K562 (cell line): ENCODE measurements around the gene SPATA32. TPM values are rescaled to one million over a fixed set of nuclear protein-coding genes. Genes with fewer than 3 reads are reported as not detected.
A peak's percentile ranks its signal among the peaks of the same experiment; 100 is the strongest.

Experiments used
- ATAC-seq: fragments of 200-7000 bp; cut with Tn5 transposase; 3 replicates; pipeline ENCODE4 v1.9.1; 2020; ENCODE audit warnings: moderate library complexity
- BruUV-seq: library from RNA; stranded (reverse); fragments of 400-500 nt; replicated peaks from 2 replicates; lab custom pipeline; 2021; lab: Mats Ljungman, UMichigan
- CTCF ChIA-PET: fragments of 300-600 bp; formaldehyde crosslinking; extraction: SDS; loops from one replicate; lab custom pipeline; 2021; ENCODE audit warnings: low intra/inter-chr PET ratio; lab: Yijun Ruan, JAX
- POLR2A ChIA-PET: fragments of 300-600, 350-650 bp; sonication (Branson Sonifier 250); formaldehyde crosslinking; extraction: SDS; loops from one replicate; lab custom pipeline; 2021; ENCODE audit warnings: antibody characterized with exemption, inconsistent platforms; lab: Yijun Ruan, JAX
- DNase-seq, 4 experiments: peaks; one replicate each; pipeline versions ENCODE4 v3.0.0 to v3.0.0-alpha.2; 2011 to 2018; ENCODE audit warnings: low spot score in 3 of 4, mixed read lengths in 3 of 4; ENCODE audit errors: extremely low read depth in 1 of 4
- FAIRE-seq: peaks from 2 replicates; lab custom pipeline; 2011; peaks lifted over from hg19 to GRCh38; lab: Jason Lieb, UNC
- H2AFZ ChIP-seq: 2 replicates; pipeline ENCODE4 v1.6.0; 2011; ENCODE audit warnings: low read depth, low read length, control low read depth, inconsistent platforms
- H3K27ac ChIP-seq: fragments of 200-600 bp; 3 replicates; pipeline ENCODE4 v1.8.0; 2011; ENCODE audit warnings: low read depth, mild to moderate bottlenecking, control low read depth, inconsistent platforms, low read length, moderate library complexity, mixed read lengths; ENCODE audit errors: extremely low read depth
- H3K27me3 ChIP-seq, 2 experiments: fragments of 300-600 bp in 1 of 2; 2 replicates in 1 of 2; 3 replicates in 1 of 2; pipeline versions ENCODE4 v1.6.0 to v1.8.0; 2011; ENCODE audit warnings: inconsistent platforms in 2 of 2, low read length in 2 of 2, mild to moderate bottlenecking in 1 of 2, mixed read lengths in 1 of 2, moderate library complexity in 1 of 2; ENCODE audit not compliant: control insufficient read depth in 2 of 2, insufficient read depth in 2 of 2
- H3K36me3 ChIP-seq: fragments of 300-600 bp; 3 replicates; pipeline ENCODE4 v1.8.0; 2011; ENCODE audit warnings: mild to moderate bottlenecking, low read length, inconsistent platforms; ENCODE audit not compliant: control insufficient read depth, insufficient read depth
- H3K4me1 ChIP-seq, 2 experiments: fragments of 200-600 bp in 1 of 2; replicated peaks in 1 of 2; 2 replicates in 1 of 2; 3 replicates in 1 of 2; pipeline versions ENCODE4 v1.5.1 to v1.8.0; 2011; ENCODE audit warnings: inconsistent platforms in 2 of 2, low read length in 2 of 2, mild to moderate bottlenecking in 1 of 2, mixed read lengths in 1 of 2, moderate library complexity in 1 of 2; ENCODE audit not compliant: control insufficient read depth in 2 of 2, insufficient read depth in 2 of 2
- H3K4me2 ChIP-seq: 2 replicates; pipeline ENCODE4 v1.6.1; 2011; ENCODE audit warnings: low read length, control low read depth, inconsistent platforms, mixed read lengths; ENCODE audit not compliant: insufficient read depth
- H3K4me3 ChIP-seq: fragments of 200-600 bp; sonication (generic), shearing (Covaris generic); 2 replicates; pipeline ENCODE4 v1.5.1; 2016; ENCODE audit warnings: control low read depth, inconsistent platforms
- H3K79me2 ChIP-seq: fragments of 200-600 bp; 3 replicates; pipeline ENCODE4 v1.8.0; 2011; ENCODE audit warnings: low read length, inconsistent platforms; ENCODE audit not compliant: control insufficient read depth, insufficient read depth
- H3K9ac ChIP-seq, 2 experiments: 2 replicates each; pipeline versions ENCODE4 v1.6.0 to v1.6.1; 2011; ENCODE audit warnings: low read depth in 2 of 2, low read length in 2 of 2, control low read depth in 1 of 2, inconsistent platforms in 1 of 2, mild to moderate bottlenecking in 1 of 2, mixed read lengths in 1 of 2; ENCODE audit not compliant: insufficient read depth in 1 of 2
- H3K9me1 ChIP-seq: one replicate; pipeline ENCODE4 v1.6.0; 2011; ENCODE audit warnings: inconsistent platforms, mild to moderate bottlenecking, low read length, moderate library complexity; ENCODE audit not compliant: control insufficient read depth, insufficient read depth
- H3K9me3 ChIP-seq: replicated peaks from 2 replicates; pipeline ENCODE4 v1.5.1; 2011; ENCODE audit warnings: low read depth, low read length, inconsistent platforms; ENCODE audit not compliant: control insufficient read depth, insufficient read depth
- H4K20me1 ChIP-seq: replicated peaks from 2 replicates; pipeline ENCODE4 v1.6.1; 2011; ENCODE audit warnings: low read length, inconsistent platforms, mixed read lengths; ENCODE audit not compliant: control insufficient read depth, insufficient read depth
- BRCA1 ChIP-seq, 2 experiments: fragments of 450-650 bp in 1 of 2; sonication (generic) in 1 of 2; formaldehyde crosslinking in 1 of 2; IDR thresholded peaks; 2 replicates each; pipeline versions ENCODE4 v1.5.0 to v1.6.1; 2017 to 2020; ENCODE audit warnings: mild to moderate bottlenecking in 1 of 2, missing genetic modification reagents in 1 of 2
- HLTF ChIP-seq: fragments of 450-650 bp; IDR thresholded peaks from 2 replicates; pipeline ENCODE4 v1.6.1; 2016
- HNRNPUL1 ChIP-seq: fragments of 200-400 bp; formaldehyde crosslinking; IDR thresholded peaks from 2 replicates; pipeline ENCODE4 v1.6.1; 2017; ENCODE audit warnings: low read length
- POLR2G ChIP-seq: fragments of 200-400 bp; formaldehyde crosslinking; IDR thresholded peaks from 2 replicates; pipeline ENCODE4 v1.6.1; 2017; ENCODE audit warnings: low read depth, mild to moderate bottlenecking, antibody characterized with exemption, low read length, moderate library complexity
- PTRF ChIP-seq: fragments of 450-650 bp; IDR thresholded peaks from 2 replicates; pipeline ENCODE4 v1.6.1; 2016; ENCODE audit warnings: mild to moderate bottlenecking, missing genetic modification characterization, missing compliant biosample characterization
- SMARCA4 ChIP-seq: fragments of 450-650 bp; IDR thresholded peaks from 2 replicates; pipeline ENCODE4 v1.6.1; 2016
- SP2 ChIP-seq: IDR thresholded peaks from 2 replicates; pipeline ENCODE4 v1.6.1; 2011; ENCODE audit warnings: mild to moderate bottlenecking, low read depth, low read length, moderate library complexity; ENCODE audit not compliant: poor library complexity, severe bottlenecking; ENCODE audit errors: extremely low read depth
- TAF15 ChIP-seq: fragments of 200-400 bp; formaldehyde crosslinking; IDR thresholded peaks from 2 replicates; pipeline ENCODE4 v1.6.1; 2017; ENCODE audit warnings: mild to moderate bottlenecking, low read depth, low read length, moderate library complexity
- TCFL5 ChIP-seq: fragments of 250-450 bp; sonication (Bioruptor Pico); conservative IDR thresholded peaks from 2 replicates; pipeline ENCODE4 v1.6.1; 2021; ENCODE audit warnings: mild to moderate bottlenecking, moderate library complexity, matching md5 sums
- TEAD2 ChIP-seq: fragments of 450-650 bp; IDR thresholded peaks from 2 replicates; pipeline ENCODE4 v1.6.1; 2016; ENCODE audit warnings: missing genetic modification characterization, control low read depth, missing compliant biosample characterization
- ZNF232 ChIP-seq: sonication (generic); formaldehyde crosslinking; IDR thresholded peaks from 2 replicates; pipeline ENCODE4 v1.8.0; 2022; ENCODE audit warnings: mild to moderate bottlenecking, missing genetic modification reagents
- ZNF3 ChIP-seq: fragments of 250-450 bp; sonication (Bioruptor Pico); IDR thresholded peaks from 2 replicates; pipeline ENCODE4 v1.5.0; 2021; ENCODE audit warnings: mild to moderate bottlenecking, moderate library complexity
- WGBS: fragments of 100-300 bp; shearing (Covaris generic); methylation state at CpG from one replicate; pipeline ENCODE4 v1.1.6; 2016; ENCODE audit warnings: low coverage, mixed read lengths; ENCODE audit not compliant: insufficient coverage; ENCODE audit errors: missing lambda C conversion rate; 5-methylcytosine and 5-hydroxymethylcytosine counted together
- in situ Hi-C: fragments of 300-500 bp; cut with MboI; formaldehyde crosslinking; loops from 4 replicates; pipeline ENCODE4 v1.15.0; 2018; ENCODE audit warnings: inconsistent platforms, mixed read lengths
- intact Hi-C: fragments of 100-400 bp; cut with micrococcal nuclease; formaldehyde crosslinking; loops from 2 replicates; pipeline ENCODE4 v1.14.2; 2022
- polyA plus RNA-seq, 8 experiments: library from polyadenylated mRNA; depleted of rRNA in 4 of 8; stranded (reverse) in 5 of 8; unstranded in 3 of 8; fragments of >200 nt; fragmentation: Nextera tagmentation in 2 of 8; fragmentation: Illumina TruSeq in 1 of 8; extraction: Ambion mirVana in 2 of 8; extraction: Trizol in 1 of 8; gene quantifications; 2 replicates each; pipeline versions ENCODE4 v1.2.1 to v1.2.3, GENCODE V29; 2011 to 2014; ENCODE audit warnings: inconsistent platforms in 1 of 8, missing spikeins in 1 of 8
- total RNA-seq, 7 experiments: library from RNA; depleted of rRNA in 6 of 7; stranded (reverse); fragments of >200 nt in 6 of 7; fragmentation: Illumina TruSeq in 2 of 7; extraction: Trizol in 2 of 7; gene quantifications; 2 replicates each; pipeline versions ENCODE4 v1.2.1 to v1.2.3, GENCODE V29; 2011 to 2021; ENCODE audit warnings: low replicate concordance in 1 of 7
- TF ChIP-seq, protein P1 (sequence below): fragments of 450-650 bp; IDR thresholded peaks from 2 replicates; pipeline ENCODE4 v1.6.1; 2016; ENCODE audit warnings: antibody characterized with exemption
- TF ChIP-seq, protein P2 (sequence below): fragments of 200-800 bp; sonication (Bioruptor generic); IDR thresholded peaks from 2 replicates; pipeline ENCODE4 v1.6.1; 2017; ENCODE audit warnings: missing genetic modification characterization, missing compliant biosample characterization
- TF ChIP-seq, protein P3 (sequence below): sonication (generic); formaldehyde crosslinking; IDR thresholded peaks from 2 replicates; pipeline ENCODE4 v1.8.0; 2022; ENCODE audit warnings: mild to moderate bottlenecking, missing genetic modification reagents

Gene SPATA32
- total and polyA plus RNA-seq, 9 of the 15 experiments (the other 6 are each of a cell fraction or from before 2014, with no cell fraction given): 0.03 to 0.06 TPM; not detected in 7

DNA sequence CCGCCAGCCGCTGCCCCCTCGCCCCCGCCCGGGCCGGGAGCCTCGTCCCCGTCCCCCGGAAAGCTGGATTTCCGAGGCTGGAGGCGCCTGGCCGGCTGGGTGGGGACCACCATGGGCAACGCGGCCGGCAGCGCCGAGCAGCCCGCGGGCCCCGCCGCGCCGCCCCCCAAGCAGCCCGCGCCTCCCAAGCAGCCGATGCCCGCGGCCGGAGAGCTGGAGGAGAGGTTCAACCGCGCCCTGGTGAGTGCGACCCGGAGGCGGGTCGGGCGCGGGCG, 39.9 kb downstream of the SPATA32 start:
- no peaks in the 10 kb centered on the region for H4K20me1 ChIP-seq
- H3K9me3 ChIP-seq: no peaks in the 10 kb centered on the region
- POLR2A ChIA-PET: interaction anchor here (0.6 kb wide), 1 partner anchor 340 kb away, joined by 3 read pairs; no protein-coding TSS in a partner anchor
- no TSS peak for BruUV-seq
- FAIRE-seq (no peak), DNase-seq (no peak), ATAC-seq (no peak)
- TF ChIP-seq, protein P1, sequence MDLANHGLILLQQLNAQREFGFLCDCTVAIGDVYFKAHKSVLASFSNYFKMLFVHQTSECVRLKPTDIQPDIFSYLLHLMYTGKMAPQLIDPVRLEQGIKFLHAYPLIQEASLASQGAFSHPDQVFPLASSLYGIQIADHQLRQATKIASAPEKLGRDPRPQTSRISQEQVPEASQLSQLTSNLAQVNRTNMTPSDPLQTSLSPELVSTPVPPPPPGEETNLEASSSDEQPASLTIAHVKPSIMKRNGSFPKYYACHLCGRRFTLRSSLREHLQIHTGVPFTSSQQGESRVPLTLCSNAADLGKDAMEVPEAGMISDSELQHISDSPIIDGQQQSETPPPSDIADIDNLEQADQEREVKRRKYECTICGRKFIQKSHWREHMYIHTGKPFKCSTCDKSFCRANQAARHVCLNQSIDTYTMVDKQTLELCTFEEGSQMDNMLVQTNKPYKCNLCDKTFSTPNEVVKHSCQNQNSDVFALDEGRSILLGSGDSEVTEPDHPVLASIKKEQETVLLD: no peak
- TF ChIP-seq TCFL5 (CRISPR knock-in tag) (no peak), SP2 (no peak), TAF15 (no peak), SMARCA4 (no peak), PTRF (no peak), ZNF232 (CRISPR knock-in tag) (no peak), HLTF (no peak), POLR2G (no peak), BRCA1 (IDR thresholded peaks at IDR 0.05) (no peak), BRCA1 (CRISPR knock-in tag; IDR thresholded peaks at IDR 0.05) (no peak), HNRNPUL1 (no peak), ZNF3 (CRISPR knock-in tag) (no peak), TEAD2 (tag) (no peak)
- TF ChIP-seq, protein P2, sequence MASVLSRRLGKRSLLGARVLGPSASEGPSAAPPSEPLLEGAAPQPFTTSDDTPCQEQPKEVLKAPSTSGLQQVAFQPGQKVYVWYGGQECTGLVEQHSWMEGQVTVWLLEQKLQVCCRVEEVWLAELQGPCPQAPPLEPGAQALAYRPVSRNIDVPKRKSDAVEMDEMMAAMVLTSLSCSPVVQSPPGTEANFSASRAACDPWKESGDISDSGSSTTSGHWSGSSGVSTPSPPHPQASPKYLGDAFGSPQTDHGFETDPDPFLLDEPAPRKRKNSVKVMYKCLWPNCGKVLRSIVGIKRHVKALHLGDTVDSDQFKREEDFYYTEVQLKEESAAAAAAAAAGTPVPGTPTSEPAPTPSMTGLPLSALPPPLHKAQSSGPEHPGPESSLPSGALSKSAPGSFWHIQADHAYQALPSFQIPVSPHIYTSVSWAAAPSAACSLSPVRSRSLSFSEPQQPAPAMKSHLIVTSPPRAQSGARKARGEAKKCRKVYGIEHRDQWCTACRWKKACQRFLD (CRISPR knock-in tag): no peak
- TF ChIP-seq, protein P3, sequence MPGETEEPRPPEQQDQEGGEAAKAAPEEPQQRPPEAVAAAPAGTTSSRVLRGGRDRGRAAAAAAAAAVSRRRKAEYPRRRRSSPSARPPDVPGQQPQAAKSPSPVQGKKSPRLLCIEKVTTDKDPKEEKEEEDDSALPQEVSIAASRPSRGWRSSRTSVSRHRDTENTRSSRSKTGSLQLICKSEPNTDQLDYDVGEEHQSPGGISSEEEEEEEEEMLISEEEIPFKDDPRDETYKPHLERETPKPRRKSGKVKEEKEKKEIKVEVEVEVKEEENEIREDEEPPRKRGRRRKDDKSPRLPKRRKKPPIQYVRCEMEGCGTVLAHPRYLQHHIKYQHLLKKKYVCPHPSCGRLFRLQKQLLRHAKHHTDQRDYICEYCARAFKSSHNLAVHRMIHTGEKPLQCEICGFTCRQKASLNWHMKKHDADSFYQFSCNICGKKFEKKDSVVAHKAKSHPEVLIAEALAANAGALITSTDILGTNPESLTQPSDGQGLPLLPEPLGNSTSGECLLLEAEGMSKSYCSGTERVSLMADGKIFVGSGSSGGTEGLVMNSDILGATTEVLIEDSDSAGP (CRISPR knock-in tag): no peak
- 7% methylated on average over 3 of the region's 38 CpGs for WGBS
- no peak overlapping the region for H2AFZ ChIP-seq
- CTCF ChIA-PET: interaction anchor here (2.0 kb wide), 1 partner anchor 164 kb away, joined by 7 read pairs; no protein-coding TSS in a partner anchor
- peak overlapping the region; percentile 44 to 89; a peak in 3 of 4 replicates for H3K9ac ChIP-seq
- peak overlapping the region; percentile 61 for H3K4me3 ChIP-seq
- in situ Hi-C loops (no loop called here), intact Hi-C loops (no loop called here)
- peaks cover 48% of the 10 kb centered on the region for H3K79me2 ChIP-seq
- H3K27me3 ChIP-seq: no peaks in the 10 kb centered on the region
- H3K4me2 ChIP-seq: peak overlapping the region; percentile 65; the same call in 1 of the 2 replicates
- no peaks in the 10 kb centered on the region for H3K9me1 ChIP-seq
- peaks cover 43 to 60% of the 10 kb centered on the region in 2 experiments for H3K4me1 ChIP-seq
- H3K27ac ChIP-seq: peak overlapping the region; percentile 68; the same call in 1 of the 3 replicates
- no peaks in the 10 kb centered on the region for H3K36me3 ChIP-seq
